HG03565 (cell line): Measurements from ENCODE around the gene PCID2.
"Not testable (repeated sequence)": the region's sequence is repeated elsewhere in the genome, so short reads cannot be mapped to it uniquely, and the experiment has no call there.

ENCODE experiments used
- ATAC-seq: cut with Tn5 transposase; IDR thresholded peaks from one replicate; pipeline ENCODE4 v1.9.1; 2021; ENCODE audit warnings: mild to moderate bottlenecking, moderate library complexity; ENCODE audit not compliant: unreplicated experiment

PCID2 gene

GRCh38 chr13:113208421-113209335, at the start of gene PCID2:
TSS of gene PCID2 (minus strand) at chr13:113208669. CDS start at chr13:113208634, 35 bp downstream.
- peak; percentile 71 for ATAC-seq

GRCh38 chr13:113257908-113258307, 49.4 kb upstream of the PCID2 start:
- ATAC-seq, result not testable (repeated sequence)

- ATAC-seq, result no peak
These were observed 44.1 kb upstream of the PCID2 start for GRCh38 chr13:113252516-113253095.

DNA sequence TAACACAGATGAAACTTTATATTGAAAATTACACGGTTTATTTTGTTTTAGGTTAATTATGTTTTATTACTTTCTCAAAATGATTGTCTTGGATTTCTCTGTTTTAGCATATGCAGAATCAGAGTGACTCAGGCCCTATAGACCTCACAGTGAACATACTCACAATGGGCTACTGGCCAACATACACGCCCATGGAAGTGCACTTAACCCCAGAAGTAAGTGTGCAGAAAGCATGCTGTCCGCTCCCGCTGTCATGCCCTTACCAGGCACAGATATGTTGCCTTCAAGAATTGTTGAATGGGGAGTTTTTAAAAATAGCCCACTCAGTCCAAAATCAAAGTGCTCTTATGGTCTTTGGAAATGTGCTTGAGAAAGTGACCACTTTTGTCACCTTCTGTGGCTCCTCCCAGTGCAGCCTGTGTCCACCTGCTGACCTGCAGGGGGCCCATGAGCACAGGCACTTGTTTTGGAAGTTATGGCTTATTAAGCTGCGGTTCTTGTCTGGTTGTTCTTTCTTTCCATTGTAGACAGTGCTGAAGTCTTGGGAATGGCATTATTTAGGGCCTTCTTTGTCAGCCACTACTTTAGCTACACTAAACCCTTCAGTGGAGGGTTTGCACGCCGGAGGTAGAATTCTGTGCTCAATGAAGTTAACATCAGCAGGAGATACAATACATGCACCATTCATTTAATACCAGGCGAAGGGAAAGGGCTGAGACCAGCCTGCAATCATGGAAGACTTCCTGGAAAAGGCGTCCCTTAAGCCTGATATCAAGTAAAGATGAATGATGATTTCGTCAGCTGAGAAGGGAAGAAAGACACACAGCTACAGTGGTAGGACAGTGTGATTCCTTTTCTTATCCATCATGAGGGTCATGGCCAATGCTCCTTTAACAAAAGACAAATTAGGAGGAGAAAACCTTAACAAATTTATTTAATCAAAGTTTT, 37.7 kb upstream of the PCID2 start:
- ATAC-seq, result no peak

- ATAC-seq, result no peak
These were observed 35.4 kb upstream of the PCID2 start for GRCh38 chr13:113243847-113244246.

DNA sequence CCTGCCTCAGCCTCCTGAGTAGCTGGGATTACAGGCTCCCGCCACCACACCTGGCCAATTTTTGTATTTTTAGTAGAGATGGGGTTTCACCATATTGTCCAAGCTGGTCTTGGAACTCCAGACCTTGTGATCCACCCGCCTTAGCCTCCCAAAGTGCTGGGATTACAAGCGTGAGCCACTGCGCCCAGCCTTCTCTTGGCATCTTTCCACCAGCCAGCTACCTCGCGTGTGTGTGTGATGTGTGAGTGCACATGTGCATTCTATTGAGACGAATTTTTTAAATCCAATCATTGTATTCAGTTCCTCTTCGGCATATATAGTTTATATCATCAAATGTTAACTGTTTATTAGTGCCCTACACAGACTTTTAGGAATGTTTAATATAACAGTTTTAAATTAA, 33.2 kb upstream of the PCID2 start:
- ATAC-seq, result not testable (repeated sequence)

DNA sequence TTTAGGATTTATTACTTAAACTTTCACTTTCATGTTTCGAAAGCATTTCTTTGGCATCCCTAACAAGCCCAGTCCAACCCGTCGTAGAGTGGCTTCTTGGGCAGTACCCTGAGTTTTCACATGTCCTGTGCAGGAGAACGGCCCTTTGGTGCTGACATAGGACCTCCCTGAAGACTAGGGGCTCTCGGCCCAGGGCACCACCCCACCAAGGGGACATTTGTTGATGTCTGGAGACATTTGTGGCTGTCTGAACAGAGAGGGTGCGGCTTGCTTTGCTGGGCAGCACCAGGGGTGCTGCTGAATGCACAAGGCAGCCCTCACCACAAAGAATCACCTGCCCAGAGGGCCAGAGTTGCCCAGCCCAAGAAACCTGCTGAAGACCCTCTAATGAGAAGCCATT, 31.5 kb upstream of the PCID2 start:
- ATAC-seq, result no peak

DNA sequence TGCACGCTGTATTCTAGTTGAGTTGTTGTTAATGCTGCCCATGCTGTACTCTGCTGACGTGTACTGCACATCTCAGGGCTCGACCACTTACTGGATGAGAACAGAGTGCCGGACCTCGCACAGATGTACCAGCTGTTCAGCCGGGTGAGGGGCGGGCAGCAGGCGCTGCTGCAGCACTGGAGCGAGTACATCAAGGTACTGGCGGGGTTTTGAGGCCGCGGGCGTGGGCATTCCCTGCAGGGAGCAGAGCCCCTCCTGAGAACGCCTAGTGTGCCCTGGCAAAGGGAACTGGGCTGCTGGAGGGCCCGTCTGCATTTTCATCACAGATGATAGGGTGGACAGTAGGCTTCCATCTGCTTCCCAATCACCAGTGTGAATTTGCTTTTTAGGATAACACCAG, 30.9 kb upstream of the PCID2 start:
- no peak for ATAC-seq

DNA sequence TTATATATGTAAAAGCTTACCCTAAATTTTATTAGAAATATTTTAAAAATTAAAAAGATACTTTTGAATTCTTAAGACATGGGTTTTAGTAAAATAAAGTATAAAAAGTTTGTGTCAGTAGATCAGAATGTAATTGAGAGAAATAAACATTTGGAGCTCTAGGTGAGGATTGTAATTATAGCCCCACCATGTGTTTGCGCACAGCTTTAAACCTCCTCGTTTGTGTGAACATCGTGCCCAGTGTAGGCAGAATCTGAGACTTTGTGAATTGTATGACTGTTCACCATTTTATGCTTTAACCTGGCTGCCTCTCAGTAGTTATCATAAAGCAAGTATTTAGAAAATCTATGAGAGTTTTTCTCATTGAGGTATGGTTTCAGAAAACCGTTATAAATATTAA, 30.1 kb upstream of the PCID2 start:
- no peak for ATAC-seq

GRCh38 chr13:113233101-113233500, 24.6 kb upstream of the PCID2 start:
- no peak for ATAC-seq

GRCh38 chr13:113232208-113233003, 23.9 kb upstream of the PCID2 start:
- no peak for ATAC-seq

- ATAC-seq, result no peak
These were observed 23.1 kb upstream of the PCID2 start for GRCh38 chr13:113231306-113232207.

- ATAC-seq, result no peak
These were observed 21.3 kb upstream of the PCID2 start for GRCh38 chr13:113229791-113230190.

DNA sequence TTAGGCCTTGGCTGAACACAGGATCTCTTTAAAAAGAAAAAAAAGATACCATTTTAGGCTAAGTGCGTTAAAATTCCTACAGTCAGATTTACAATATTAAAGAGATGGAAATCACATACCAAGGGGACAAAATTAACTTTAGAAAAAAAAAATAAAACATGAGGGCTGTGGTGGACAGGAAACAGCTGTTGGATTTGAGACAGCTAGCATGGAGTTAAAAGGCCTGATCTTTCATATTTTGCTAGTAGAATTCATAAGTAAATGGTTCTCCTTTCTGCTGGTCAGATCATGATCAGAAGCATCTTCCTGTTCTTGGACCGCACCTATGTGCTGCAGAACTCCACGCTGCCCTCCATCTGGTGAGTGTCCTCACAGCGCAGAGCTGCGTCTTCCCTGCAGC, 20.7 kb upstream of the PCID2 start:
- no peak for ATAC-seq

- ATAC-seq, result no peak
These were observed 18.5 kb upstream of the PCID2 start for GRCh38 chr13:113226873-113227450.

DNA sequence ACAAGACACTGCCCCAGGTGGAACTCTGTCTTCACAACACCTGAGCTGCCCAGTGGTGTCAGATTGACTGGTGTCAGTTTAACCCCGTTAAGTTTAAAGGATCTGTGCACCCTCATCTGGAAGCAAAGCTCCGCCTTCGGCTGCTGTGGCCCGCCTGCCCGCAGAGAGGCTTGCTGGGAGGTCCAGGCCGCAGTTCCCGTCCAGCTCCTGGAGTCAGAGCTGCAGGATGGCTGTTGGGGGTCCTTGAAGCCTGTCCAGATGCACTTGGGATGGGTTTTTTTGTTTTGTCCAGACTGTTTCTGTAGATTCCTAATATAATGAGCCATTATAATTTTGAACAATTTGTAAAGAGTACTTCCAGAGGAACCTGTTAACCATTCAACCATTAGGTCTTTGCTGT, 17.0 kb upstream of the PCID2 start:
- ATAC-seq, result no peak

DNA sequence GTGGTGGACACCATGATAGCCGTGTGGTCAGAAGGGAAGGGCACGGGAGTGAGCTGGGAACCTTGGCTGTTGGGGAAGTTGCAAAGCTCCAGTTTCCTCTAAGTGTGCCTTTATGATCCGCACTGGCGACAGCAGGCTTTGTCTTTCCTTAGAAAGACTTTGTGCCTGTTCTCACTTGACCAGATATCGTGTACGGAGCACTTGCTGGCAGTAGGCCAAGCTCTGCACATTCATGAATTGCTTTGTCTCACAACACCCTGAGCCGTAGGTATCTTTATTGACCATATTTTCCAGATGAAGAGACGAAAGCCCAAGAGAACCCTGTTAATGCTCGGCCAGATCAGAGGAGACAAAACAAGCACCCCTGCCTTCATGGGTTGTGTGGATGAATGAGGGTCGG, 16.0 kb upstream of the PCID2 start:
- no peak for ATAC-seq

GRCh38 chr13:113223070-113223469, 14.6 kb upstream of the PCID2 start:
- no peak for ATAC-seq

GRCh38 chr13:113220877-113221276, 12.4 kb upstream of the PCID2 start:
- no peak for ATAC-seq
